GM13976 (cell line): ENCODE measurements around the gene CHMP2A.

Experiments
- DNase-seq: peaks from one replicate; pipeline ENCODE4 v3.0.0; 2012; ENCODE audit warnings: low spot score
- in situ Hi-C: fragments of 300-500 bp; cut with MboI; formaldehyde crosslinking; loops from one replicate; pipeline ENCODE4 v1.12.0; 2022; ENCODE audit warnings: low sequenced_read_pairs, mixed read lengths, inconsistent platforms; ENCODE audit not compliant: unreplicated experiment
- TF ChIP-seq, protein P1 (sequence below): IDR thresholded peaks from 2 replicates; pipeline ENCODE4 v1.5.1; 2012; ENCODE audit warnings: borderline replicate concordance, mild to moderate bottlenecking; ENCODE audit not compliant: insufficient read depth; ENCODE audit errors: extremely low read depth, missing control alignments, control extremely low read depth

CHMP2A gene

DNA sequence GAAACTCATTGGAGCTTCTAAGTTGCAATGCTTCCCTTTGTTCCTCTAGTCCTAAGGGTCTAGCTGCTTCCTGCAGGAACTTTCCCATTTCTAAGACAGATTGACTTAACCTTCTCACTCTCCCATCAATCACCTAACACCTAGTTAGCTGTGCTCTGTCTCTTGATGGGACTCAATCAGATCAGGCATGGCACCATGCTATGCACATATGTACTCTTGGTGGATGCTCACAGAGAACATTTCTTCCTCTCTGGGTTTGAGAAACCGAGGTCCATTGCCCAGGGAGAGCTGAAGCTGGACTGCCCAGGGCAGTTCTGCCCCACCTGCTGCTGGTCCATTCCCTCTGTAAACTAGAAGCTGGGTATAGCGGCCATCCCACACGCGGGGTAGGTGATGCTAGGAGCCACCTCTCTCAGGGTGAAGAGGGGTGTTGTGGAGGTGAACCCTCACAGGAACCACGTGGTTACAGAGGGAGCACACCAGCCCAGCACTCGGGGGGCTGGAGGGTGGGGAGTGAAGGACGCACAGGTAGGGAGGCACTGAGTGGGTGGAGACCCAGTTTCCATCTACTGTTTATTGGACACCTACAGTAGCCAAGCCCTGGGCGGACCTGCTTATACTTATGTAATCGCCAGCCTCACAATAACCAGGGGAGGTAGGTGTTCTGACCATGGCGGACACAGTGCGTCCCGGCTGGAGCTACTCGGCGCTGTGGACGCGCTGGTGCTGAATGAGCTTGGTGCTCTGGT is 6.6 kb upstream of the CHMP2A start:
- DNase-seq: no peak
- in situ Hi-C loops: no loop called here
- TF ChIP-seq, protein P1, sequence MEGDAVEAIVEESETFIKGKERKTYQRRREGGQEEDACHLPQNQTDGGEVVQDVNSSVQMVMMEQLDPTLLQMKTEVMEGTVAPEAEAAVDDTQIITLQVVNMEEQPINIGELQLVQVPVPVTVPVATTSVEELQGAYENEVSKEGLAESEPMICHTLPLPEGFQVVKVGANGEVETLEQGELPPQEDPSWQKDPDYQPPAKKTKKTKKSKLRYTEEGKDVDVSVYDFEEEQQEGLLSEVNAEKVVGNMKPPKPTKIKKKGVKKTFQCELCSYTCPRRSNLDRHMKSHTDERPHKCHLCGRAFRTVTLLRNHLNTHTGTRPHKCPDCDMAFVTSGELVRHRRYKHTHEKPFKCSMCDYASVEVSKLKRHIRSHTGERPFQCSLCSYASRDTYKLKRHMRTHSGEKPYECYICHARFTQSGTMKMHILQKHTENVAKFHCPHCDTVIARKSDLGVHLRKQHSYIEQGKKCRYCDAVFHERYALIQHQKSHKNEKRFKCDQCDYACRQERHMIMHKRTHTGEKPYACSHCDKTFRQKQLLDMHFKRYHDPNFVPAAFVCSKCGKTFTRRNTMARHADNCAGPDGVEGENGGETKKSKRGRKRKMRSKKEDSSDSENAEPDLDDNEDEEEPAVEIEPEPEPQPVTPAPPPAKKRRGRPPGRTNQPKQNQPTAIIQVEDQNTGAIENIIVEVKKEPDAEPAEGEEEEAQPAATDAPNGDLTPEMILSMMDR: no peak

DNA sequence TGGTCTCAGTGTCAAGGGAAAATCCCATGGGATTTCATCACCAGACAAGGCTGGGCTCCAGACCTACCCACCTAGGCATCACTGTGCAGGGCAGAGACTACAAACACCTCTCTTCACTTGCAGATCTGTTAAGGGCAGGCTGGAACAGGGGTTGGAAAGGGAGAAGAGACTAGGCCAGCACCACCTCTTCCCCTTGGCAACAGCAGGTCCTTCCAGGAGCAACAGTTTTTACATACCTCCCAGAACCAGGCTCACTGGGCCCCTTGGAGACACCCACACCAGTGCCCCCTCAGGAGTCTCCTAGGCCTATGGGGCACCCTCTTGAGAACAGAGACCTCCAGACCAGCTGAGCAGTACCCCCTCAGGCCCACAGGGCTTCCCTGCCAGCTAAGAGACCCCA is 6.0 kb upstream of the CHMP2A start:
- DNase-seq: no peak
- in situ Hi-C loops: no loop called here
- TF ChIP-seq, protein P1: no peak

DNA sequence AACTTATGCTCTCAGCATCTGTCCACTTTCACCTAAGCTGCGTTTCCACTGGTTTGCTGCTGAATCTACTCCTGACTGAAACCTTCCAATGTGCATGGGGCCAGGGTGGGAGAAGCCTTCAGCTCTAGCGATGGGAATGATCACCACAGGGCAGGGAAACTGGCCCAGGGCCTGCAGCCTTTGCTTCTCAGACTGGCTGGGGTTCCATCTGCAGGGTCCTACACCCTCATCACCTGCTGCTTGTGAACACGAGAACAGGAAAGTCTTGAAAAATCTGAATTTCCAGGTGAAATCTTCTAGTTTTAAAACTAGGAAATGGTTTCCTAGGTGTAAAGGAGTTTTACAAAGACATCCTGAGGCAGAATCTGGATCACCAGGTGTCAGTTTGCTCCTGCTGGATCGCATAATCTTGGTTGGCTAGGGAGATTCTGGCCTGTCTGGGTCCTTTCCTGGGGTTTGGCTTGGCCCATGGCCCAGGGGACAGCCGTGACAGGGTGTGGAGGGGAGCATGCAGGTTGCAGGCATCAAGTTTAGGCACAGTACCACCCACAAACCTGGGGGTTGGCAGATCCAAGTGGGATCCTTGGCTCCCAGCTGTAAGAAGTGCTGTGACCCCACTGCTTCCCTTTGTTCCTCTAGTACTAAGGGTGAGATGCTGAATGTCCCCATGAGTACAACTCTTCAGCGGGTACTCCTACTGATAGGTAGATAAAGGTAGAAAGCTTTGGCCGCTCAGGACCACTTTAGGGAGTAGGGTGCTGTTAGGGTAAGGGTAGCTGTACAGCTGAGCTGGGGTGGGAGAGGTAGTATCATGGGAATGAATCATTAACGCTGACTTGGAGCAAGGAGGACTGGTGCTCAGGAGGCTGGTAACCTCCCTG is 5.3 kb upstream of the CHMP2A start:
- TF ChIP-seq, protein P1: no peak
- no peak for DNase-seq
- in situ Hi-C loops: no loop called here

DNA sequence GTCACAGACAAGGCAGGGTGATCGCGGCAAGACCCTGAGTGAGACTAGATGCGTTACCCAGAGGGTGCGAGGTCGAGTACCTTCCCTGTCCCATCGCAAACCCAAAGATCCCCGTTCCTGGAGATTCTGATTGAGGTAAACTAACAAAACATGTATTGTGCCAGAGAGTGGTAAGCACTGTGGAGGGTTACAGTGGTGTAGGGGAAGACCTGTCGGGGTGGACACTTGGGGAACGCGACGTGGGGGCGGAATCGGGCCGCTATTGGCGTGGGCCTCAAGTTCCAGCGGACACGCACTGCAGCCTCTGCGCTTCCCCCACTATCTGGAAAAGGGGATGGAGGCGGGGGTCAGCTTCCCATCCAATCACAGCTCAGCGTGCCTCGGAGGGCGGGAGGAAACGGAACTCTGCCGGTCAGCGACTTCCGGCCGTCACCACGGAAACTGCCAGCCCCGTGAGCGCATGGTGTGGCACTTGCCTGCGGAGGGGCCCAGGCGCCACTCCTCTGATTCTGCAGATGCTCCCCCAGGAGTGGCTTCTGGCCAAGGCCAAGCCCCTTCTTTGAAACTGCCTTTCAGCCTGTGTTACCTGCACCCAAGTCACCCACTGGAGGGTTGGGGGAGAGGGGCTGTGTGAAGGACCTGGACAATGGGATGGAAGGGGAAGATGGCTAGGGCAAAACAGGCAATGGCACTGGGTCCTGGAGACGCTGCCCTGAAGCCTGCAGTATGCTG is 4.5 kb upstream of the CHMP2A start:
- in situ Hi-C loops: no loop called here
- TF ChIP-seq, protein P1: no peak
- DNase-seq: peak; percentile 89

DNA sequence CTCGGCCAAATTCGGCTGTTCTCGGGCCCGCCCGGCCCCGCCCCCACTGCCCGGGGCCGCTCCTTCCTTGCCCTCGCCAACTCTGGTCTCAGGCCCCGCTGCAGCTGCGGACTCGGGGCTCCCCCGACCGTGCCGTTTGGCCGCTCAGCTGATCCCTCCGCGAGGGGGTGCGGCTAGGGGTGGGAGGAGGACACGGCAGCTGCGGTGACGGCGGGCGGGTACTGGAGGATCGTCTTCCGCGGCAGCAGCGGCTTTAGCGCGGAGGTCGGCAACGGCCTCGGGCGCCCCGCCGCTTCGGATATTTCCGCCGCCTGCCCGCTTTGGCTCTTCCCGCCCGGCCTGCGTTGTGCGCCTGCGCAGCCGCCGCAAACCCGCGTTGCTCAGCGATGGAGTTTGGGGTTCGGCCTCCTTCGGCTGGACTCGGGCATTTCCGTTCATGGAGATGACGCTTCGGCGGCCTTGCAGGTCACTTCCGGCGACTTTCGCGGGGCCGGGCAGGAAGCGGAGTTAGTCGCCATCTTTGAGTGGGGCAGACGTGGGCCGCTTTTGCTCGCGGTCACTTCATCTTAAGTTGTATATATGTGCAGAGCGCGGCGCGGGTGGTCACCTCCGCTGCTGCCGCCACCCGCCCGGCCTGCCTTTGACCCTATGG is 3.8 kb upstream of the CHMP2A start:
- TF ChIP-seq, protein P1: no peak
- peak; percentile 96 for DNase-seq
- in situ Hi-C loops: no loop called here

DNA sequence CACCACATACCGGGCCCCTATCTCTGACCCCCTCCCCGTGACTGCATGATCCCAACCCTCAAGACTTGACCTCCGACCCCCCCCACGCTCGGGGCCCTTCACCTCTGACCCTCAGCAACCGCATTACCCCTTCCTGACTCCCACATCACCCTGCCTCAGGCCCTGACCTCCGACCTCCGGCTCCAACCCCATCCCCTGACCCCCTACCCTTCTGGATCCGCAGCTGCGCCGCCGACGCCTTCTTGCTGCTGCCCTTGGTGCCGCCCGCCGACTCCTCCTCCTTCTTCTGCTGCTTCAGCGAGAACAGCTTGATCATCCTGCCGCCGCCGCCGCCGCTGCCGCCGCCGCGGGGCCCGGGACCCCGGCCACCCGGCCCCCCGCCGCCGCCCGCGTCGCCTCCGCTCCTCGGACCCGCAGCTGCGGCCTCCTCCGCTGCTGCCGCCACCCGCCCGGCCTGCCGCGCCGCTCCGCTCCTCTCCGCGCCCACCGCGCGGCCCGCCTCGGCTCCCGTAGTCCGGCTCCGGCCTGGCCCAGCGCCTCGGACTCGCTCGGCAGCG is 3.2 kb upstream of the CHMP2A start, which contains the start of gene UBE2M:
TSS of gene UBE2M (minus strand) at position 546 of the 557 bp plus-strand sequence. CDS start at position 316, 230 bp downstream.
- TF ChIP-seq, protein P1: no peak
- in situ Hi-C loops: no loop called here
- no peak for DNase-seq
